H9 (cell line): Measurements from ENCODE around the gene SLC25A36. TPM values are rescaled to one million over a fixed set of nuclear protein-coding genes. Genes with fewer than 3 reads are reported as not detected.

Experiments
- DNase-seq: peaks from one replicate; pipeline ENCODE4 v3.0.0-alpha.2; 2017
- H2AFZ ChIP-seq: one replicate; pipeline ENCODE4 v1.6.1; 2013; ENCODE audit warnings: mild to moderate bottlenecking, low read length, control low read depth, moderate library complexity
- H2AK5ac ChIP-seq: 2 replicates; pipeline ENCODE4 v1.6.1; 2013; ENCODE audit warnings: low read length, control low read depth, mixed read lengths; ENCODE audit not compliant: insufficient read length
- H2BK120ac ChIP-seq: one replicate; pipeline ENCODE4 v1.6.1; 2013; ENCODE audit warnings: low read depth, mild to moderate bottlenecking, low read length, control low read depth, inconsistent platforms; ENCODE audit not compliant: poor library complexity, severe bottlenecking
- H2BK12ac ChIP-seq: 2 replicates; pipeline ENCODE4 v1.6.1; 2013; ENCODE audit warnings: low read length, control low read depth, mixed read lengths, low read depth; ENCODE audit not compliant: insufficient read length
- H2BK15ac ChIP-seq: 2 replicates; pipeline ENCODE4 v1.6.1; 2013; ENCODE audit warnings: low read depth, low read length, control low read depth
- H2BK20ac ChIP-seq: one replicate; pipeline ENCODE4 v1.6.1; 2013; ENCODE audit warnings: low read depth, mild to moderate bottlenecking, low read length, control low read depth, inconsistent platforms; ENCODE audit not compliant: poor library complexity, severe bottlenecking
- H2BK5ac ChIP-seq: 2 replicates; pipeline ENCODE4 v1.6.1; 2013; ENCODE audit warnings: low read length, control low read depth, mixed read lengths; ENCODE audit not compliant: insufficient read length
- H3K14ac ChIP-seq: 2 replicates; pipeline ENCODE4 v1.6.1; 2013; ENCODE audit warnings: low read length, control low read depth; ENCODE audit not compliant: insufficient read depth
- H3K18ac ChIP-seq: 2 replicates; pipeline ENCODE4 v1.6.1; 2013; ENCODE audit warnings: low read depth, mild to moderate bottlenecking, mixed read lengths, low read length, control low read depth; ENCODE audit not compliant: insufficient read length
- H3K23ac ChIP-seq: 2 replicates; pipeline ENCODE4 v1.6.1; 2013; ENCODE audit warnings: low read length, control low read depth, mixed read lengths, low read depth; ENCODE audit not compliant: insufficient read length
- H3K23me2 ChIP-seq: 2 replicates; pipeline ENCODE4 v1.6.1; 2013; ENCODE audit warnings: low read depth, mild to moderate bottlenecking, mixed read lengths, low read length, control low read depth; ENCODE audit not compliant: insufficient read length, poor library complexity, severe bottlenecking
- H3K27ac ChIP-seq: 2 replicates; pipeline ENCODE4 v1.5.1; 2013; ENCODE audit warnings: low read length, control low read depth, mixed read lengths, low read depth; ENCODE audit not compliant: insufficient read length
- H3K27me3 ChIP-seq: 2 replicates; pipeline ENCODE4 v1.6.1; 2013; ENCODE audit warnings: low read length, control low read depth, inconsistent platforms; ENCODE audit not compliant: insufficient read depth
- H3K4ac ChIP-seq: 2 replicates; pipeline ENCODE4 v1.6.1; 2013; ENCODE audit warnings: low read depth, mild to moderate bottlenecking, control low read depth, inconsistent platforms, low read length, moderate library complexity
- H3K4me1 ChIP-seq: 2 replicates; pipeline ENCODE4 v1.6.1; 2013; ENCODE audit warnings: low read length, control low read depth, inconsistent platforms; ENCODE audit not compliant: insufficient read depth
- H3K4me2 ChIP-seq: 2 replicates; pipeline ENCODE4 v1.6.1; 2013; ENCODE audit warnings: low read length, control low read depth, mixed read lengths; ENCODE audit not compliant: insufficient read length, insufficient read depth
- H3K56ac ChIP-seq: 2 replicates; pipeline ENCODE4 v1.6.1; 2013; ENCODE audit warnings: low read depth, mild to moderate bottlenecking, mixed read lengths, low read length, control low read depth; ENCODE audit not compliant: insufficient read length
- H3K79me1 ChIP-seq: 2 replicates; pipeline ENCODE4 v1.6.1; 2013; ENCODE audit warnings: low read depth, mild to moderate bottlenecking, moderate library complexity, low read length, control low read depth, inconsistent platforms; ENCODE audit not compliant: insufficient read depth, poor library complexity, severe bottlenecking
- H3K79me2 ChIP-seq: 2 replicates; pipeline ENCODE4 v1.6.1; 2013; ENCODE audit warnings: low read length, control low read depth, inconsistent platforms; ENCODE audit not compliant: insufficient read depth
- H3K9ac ChIP-seq: 2 replicates; pipeline ENCODE4 v1.6.1; 2013; ENCODE audit warnings: low read length, control low read depth, mixed read lengths; ENCODE audit not compliant: insufficient read length; ENCODE audit errors: extremely low read depth
- H3K9me3 ChIP-seq: one replicate; pipeline ENCODE4 v1.6.1; 2013; ENCODE audit warnings: low read depth, low read length, inconsistent platforms; ENCODE audit not compliant: control insufficient read depth
- H3T11ph ChIP-seq: one replicate; pipeline ENCODE4 v1.6.1; 2013; ENCODE audit warnings: mild to moderate bottlenecking, low read length, control low read depth, inconsistent platforms
- H4K20me1 ChIP-seq: one replicate; pipeline ENCODE4 v1.6.1; 2013; ENCODE audit not compliant: control insufficient read depth, insufficient read length, insufficient read depth
- H4K5ac ChIP-seq: 2 replicates; pipeline ENCODE4 v1.6.1; 2013; ENCODE audit warnings: low read depth, mild to moderate bottlenecking, mixed read lengths, low read length, control low read depth; ENCODE audit not compliant: insufficient read length
- H4K8ac ChIP-seq: replicated peaks from 2 replicates; pipeline ENCODE4 v1.6.1; 2013; ENCODE audit warnings: low read length, control low read depth, mixed read lengths, low read depth; ENCODE audit not compliant: insufficient read length
- H4K91ac ChIP-seq: 2 replicates; pipeline ENCODE4 v1.6.1; 2013; ENCODE audit warnings: low read depth, mild to moderate bottlenecking, moderate library complexity, mixed read lengths, low read length, control low read depth; ENCODE audit not compliant: insufficient read length
- H3K27ac Mint-ChIP-seq, 3 experiments: 2 replicates in 2 of 3; 3 replicates in 1 of 3; pipeline ENCODE4 v1.8.0; 2020 to 2021; ENCODE audit warnings: mixed read lengths in 3 of 3, mild to moderate bottlenecking in 1 of 3, moderate library complexity in 1 of 3
- H3K27me3 Mint-ChIP-seq: 2 replicates; pipeline ENCODE4 v1.8.0; 2021; ENCODE audit warnings: low read depth, mild to moderate bottlenecking, moderate library complexity, mixed read lengths
- H3K36me3 Mint-ChIP-seq, 3 experiments: 2 replicates in 2 of 3; 3 replicates in 1 of 3; pipeline ENCODE4 v1.8.0; 2020 to 2021; ENCODE audit warnings: low read depth in 3 of 3, mixed read lengths in 3 of 3; ENCODE audit not compliant: insufficient read depth in 1 of 3
- H3K4me1 Mint-ChIP-seq, 2 experiments: 2 replicates each; pipeline ENCODE4 v1.8.0; 2020; ENCODE audit warnings: mixed read lengths in 2 of 2
- H3K4me3 Mint-ChIP-seq, 2 experiments: 2 replicates in 1 of 2; 3 replicates in 1 of 2; pipeline ENCODE4 v1.8.0; 2020 to 2021; ENCODE audit warnings: mild to moderate bottlenecking in 2 of 2, mixed read lengths in 2 of 2, moderate library complexity in 1 of 2
- H3K9me3 Mint-ChIP-seq, 2 experiments: 2 replicates in 1 of 2; 3 replicates in 1 of 2; pipeline ENCODE4 v1.8.0; 2020; ENCODE audit warnings: mild to moderate bottlenecking in 2 of 2, mixed read lengths in 2 of 2, moderate library complexity in 1 of 2
- WGBS: extraction: QIAGEN DNeasy Blood & Tissue Kit; methylation state at CpG from one replicate; pipeline ENCODE4 v1.1.7; 2013; ENCODE audit warnings: missing lambda C conversion rate, low lambda C conversion rate, mixed read lengths; ENCODE audit not compliant: insufficient read length; ENCODE audit errors: extremely low coverage; 5-methylcytosine and 5-hydroxymethylcytosine counted together
- total RNA-seq: library from RNA; stranded (reverse); gene quantifications from 2 replicates; pipeline ENCODE4 v1.2.1, GENCODE V29; 2021
- TF ChIP-seq, protein P1 (sequence below): fragments of 200-600 bp; sonication (generic); conservative IDR thresholded peaks from 3 replicates; pipeline ENCODE4 v1.8.0; 2021; ENCODE audit warnings: antibody characterized with exemption, mild to moderate bottlenecking

SLC25A36 gene
- total RNA-seq, 1 experiment from 2014 or later, result 70.0 TPM

DNA sequence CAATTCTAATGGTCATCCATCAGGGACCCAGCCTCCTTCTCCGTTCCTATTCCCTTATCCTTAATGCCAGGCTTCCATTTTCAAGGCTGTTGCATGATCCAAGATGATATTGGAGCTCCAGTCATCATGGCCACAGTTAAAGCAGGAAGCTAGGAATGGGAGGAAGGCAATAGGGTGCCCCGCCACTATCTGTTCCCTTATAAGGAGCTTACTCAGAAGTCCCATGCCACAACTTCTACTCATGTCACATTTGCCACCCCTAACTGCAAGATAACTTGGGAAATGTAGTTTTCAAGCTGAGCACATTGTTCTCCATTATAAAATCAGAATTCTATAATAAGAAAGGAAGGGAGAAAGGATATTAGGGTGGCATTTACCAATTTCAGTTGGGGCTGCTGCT, 70.9 kb downstream of the SLC25A36 start:
- Histone ChIP-seq H3K27ac (no peak overlapping the region), H3K18ac (no peak overlapping the region), H2BK15ac (no peak overlapping the region), H2BK20ac (no peak overlapping the region), H2BK5ac (no peak overlapping the region), H3K4ac (no peak overlapping the region), H3K4me1 (peaks cover 4% of the 10 kb centered on the region; the same call in 1 of the 2 replicates), H4K8ac (no peak overlapping the region), H4K91ac (no peak overlapping the region), H2BK120ac (no peak overlapping the region), H3K9ac (no peak overlapping the region), H3K9me3 (no peaks in the 10 kb centered on the region), H3K23ac (no peak overlapping the region), H3K79me1 (no peaks in the 10 kb centered on the region), H2AK5ac (no peak overlapping the region), H3K56ac (no peak overlapping the region), H3K27me3 (no peaks in the 10 kb centered on the region), H3T11ph (no peak overlapping the region), H2AFZ (no peak overlapping the region), H3K79me2 (no peaks in the 10 kb centered on the region), H2BK12ac (no peak overlapping the region), H3K14ac (no peak overlapping the region), H3K23me2 (no peaks in the 10 kb centered on the region), H4K5ac (no peak overlapping the region), H4K20me1 (no peaks in the 10 kb centered on the region), H3K4me2 (no peak overlapping the region)
- DNase-seq, result no peak
- TF ChIP-seq, protein P1, sequence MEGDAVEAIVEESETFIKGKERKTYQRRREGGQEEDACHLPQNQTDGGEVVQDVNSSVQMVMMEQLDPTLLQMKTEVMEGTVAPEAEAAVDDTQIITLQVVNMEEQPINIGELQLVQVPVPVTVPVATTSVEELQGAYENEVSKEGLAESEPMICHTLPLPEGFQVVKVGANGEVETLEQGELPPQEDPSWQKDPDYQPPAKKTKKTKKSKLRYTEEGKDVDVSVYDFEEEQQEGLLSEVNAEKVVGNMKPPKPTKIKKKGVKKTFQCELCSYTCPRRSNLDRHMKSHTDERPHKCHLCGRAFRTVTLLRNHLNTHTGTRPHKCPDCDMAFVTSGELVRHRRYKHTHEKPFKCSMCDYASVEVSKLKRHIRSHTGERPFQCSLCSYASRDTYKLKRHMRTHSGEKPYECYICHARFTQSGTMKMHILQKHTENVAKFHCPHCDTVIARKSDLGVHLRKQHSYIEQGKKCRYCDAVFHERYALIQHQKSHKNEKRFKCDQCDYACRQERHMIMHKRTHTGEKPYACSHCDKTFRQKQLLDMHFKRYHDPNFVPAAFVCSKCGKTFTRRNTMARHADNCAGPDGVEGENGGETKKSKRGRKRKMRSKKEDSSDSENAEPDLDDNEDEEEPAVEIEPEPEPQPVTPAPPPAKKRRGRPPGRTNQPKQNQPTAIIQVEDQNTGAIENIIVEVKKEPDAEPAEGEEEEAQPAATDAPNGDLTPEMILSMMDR, result no peak
- H3K9me3 Mint-ChIP-seq, result no peaks in the 10 kb centered on the region; a peak in 2 of 5 replicates
- no CpG with 5 or more reads among the region's 2 CpGs for WGBS
- H3K4me1 Mint-ChIP-seq, result peaks cover 22 to 23% of the 10 kb centered on the region in 2 experiments
- H3K36me3 Mint-ChIP-seq, result no peaks in the 10 kb centered on the region
- H3K27ac Mint-ChIP-seq, result no peak overlapping the region
- peaks cover 6% of the 10 kb centered on the region for H3K27me3 Mint-ChIP-seq
- no peak overlapping the region for H3K4me3 Mint-ChIP-seq
